IPS-18a (cell line): ENCODE data around the gene PAPPA.

Experiments used
- H3K27ac ChIP-seq: one replicate; pipeline ENCODE4 v1.5.1; 2013; ENCODE audit warnings: low read length
- H3K27me3 ChIP-seq: one replicate; pipeline ENCODE4 v1.6.1; 2013; ENCODE audit warnings: mild to moderate bottlenecking, low read length; ENCODE audit not compliant: control insufficient read depth, insufficient read depth
- H3K36me3 ChIP-seq: one replicate; pipeline ENCODE4 v1.6.1; 2013; ENCODE audit warnings: low read depth, low read length; ENCODE audit not compliant: control insufficient read depth
- H3K4me1 ChIP-seq: one replicate; pipeline ENCODE4 v1.6.1; 2013; ENCODE audit warnings: low read depth, low read length; ENCODE audit not compliant: control insufficient read depth
- H3K4me3 ChIP-seq: one replicate; pipeline ENCODE4 v1.5.1; 2013; ENCODE audit warnings: low read length
- H3K9ac ChIP-seq: one replicate; pipeline ENCODE4 v1.6.1; 2013; ENCODE audit warnings: mild to moderate bottlenecking, low read length, moderate library complexity
- H3K9me3 ChIP-seq: one replicate; pipeline ENCODE4 v1.6.1; 2013; ENCODE audit warnings: low read depth, low read length; ENCODE audit not compliant: control insufficient read depth

PAPPA gene

DNA sequence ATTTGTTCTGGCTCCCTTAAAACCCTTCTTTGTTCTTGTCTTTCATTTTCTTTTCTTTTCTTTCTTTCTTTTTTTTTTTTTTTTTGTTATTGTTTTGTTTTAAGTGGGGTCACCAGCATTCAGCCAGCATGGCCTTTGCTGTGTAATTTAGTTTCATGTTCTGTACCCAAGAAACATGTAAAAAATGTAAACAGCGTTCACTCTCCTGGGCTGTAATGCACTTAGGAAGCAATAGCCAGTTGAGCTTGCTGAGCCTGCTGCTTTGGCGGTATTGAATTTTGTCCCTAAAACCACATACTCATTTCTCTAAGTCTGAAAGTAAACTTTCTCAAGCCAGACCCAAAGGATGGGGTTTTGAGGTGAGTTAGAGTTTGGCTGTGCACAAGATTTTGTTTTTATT is 158.6 kb downstream of the PAPPA start:
- Histone ChIP-seq H3K9me3 (no peaks in the 10 kb centered on the region), H3K27me3 (peaks cover 3% of the 10 kb centered on the region), H3K27ac (no peak overlapping the region), H3K4me3 (no peak overlapping the region), H3K9ac (no peak overlapping the region), H3K36me3 (no peaks in the 10 kb centered on the region), H3K4me1 (no peaks in the 10 kb centered on the region)

DNA sequence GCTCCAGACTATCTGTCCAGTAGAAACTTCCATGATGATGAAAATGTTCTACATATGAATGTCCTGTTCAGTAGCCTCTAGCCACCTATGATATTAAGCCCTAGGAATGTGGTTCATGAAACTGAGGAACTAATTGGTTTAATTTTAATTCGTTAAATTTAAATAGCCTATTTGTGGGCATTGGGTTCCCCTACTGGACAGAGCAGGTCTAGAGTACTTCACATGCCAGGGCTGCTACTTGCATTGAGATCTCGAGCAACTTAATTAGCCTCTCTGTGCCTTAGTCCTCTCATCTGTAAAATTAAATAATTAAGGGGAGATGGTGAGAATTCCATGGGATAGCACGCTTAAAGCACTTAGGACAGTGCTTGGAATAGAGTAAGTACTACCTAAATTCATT is 160.0 kb downstream of the PAPPA start:
- no peak overlapping the region for H3K9ac ChIP-seq
- H3K27ac ChIP-seq, result no peak overlapping the region
- H3K9me3 ChIP-seq, result no peaks in the 10 kb centered on the region
- peaks cover 3% of the 10 kb centered on the region for H3K27me3 ChIP-seq
- H3K4me3 ChIP-seq, result no peak overlapping the region
- H3K36me3 ChIP-seq, result no peaks in the 10 kb centered on the region
- H3K4me1 ChIP-seq, result no peaks in the 10 kb centered on the region

DNA sequence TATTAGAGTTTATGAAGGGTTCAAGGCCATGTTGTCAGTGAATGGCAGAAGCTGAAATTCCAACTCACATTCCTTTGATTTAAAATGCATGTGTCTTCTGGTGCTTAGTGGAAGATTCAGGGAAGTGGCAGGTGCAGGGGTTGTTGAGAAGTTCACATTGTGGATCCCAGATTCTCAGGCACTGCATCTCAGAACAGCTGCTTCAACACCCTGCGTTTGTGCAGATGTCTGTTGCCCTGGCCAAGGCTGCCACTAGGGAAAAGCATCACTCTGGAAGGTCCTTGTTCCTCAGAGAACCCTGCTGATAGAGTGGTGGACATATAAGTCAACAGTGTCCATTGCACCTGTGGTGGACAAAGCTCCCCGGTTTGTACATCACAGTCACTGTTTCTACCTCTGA is 162.7 kb downstream of the PAPPA start:
- Histone ChIP-seq H3K9me3 (no peaks in the 10 kb centered on the region), H3K27me3 (peaks cover 3% of the 10 kb centered on the region), H3K36me3 (no peaks in the 10 kb centered on the region), H3K4me1 (no peaks in the 10 kb centered on the region), H3K27ac (no peak overlapping the region), H3K9ac (no peak overlapping the region), H3K4me3 (no peak overlapping the region)

DNA sequence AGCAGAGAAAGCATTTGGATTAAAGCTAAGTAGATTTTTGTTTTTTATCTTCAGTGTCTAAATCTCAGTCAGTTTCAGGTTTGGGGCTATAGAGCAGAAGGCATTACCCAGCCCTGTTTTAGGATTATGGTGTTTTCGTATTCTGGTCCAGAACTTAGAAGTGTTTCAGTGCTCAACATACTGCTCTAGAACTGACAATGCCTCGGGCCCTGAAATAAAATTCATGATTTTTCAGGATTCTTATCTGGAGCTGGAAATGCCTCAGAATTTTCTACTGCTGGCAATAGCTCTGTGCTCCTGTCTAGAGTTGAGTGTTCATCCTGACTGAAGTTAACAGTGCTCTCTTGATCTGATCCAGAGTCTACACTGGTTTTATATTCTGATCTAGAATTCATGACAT is 163.9 kb downstream of the PAPPA start:
- Histone ChIP-seq H3K36me3 (no peaks in the 10 kb centered on the region), H3K27ac (no peak overlapping the region), H3K9ac (no peak overlapping the region), H3K27me3 (peaks cover 3% of the 10 kb centered on the region), H3K4me1 (peaks cover 2% of the 10 kb centered on the region), H3K4me3 (no peak overlapping the region), H3K9me3 (no peaks in the 10 kb centered on the region)

DNA sequence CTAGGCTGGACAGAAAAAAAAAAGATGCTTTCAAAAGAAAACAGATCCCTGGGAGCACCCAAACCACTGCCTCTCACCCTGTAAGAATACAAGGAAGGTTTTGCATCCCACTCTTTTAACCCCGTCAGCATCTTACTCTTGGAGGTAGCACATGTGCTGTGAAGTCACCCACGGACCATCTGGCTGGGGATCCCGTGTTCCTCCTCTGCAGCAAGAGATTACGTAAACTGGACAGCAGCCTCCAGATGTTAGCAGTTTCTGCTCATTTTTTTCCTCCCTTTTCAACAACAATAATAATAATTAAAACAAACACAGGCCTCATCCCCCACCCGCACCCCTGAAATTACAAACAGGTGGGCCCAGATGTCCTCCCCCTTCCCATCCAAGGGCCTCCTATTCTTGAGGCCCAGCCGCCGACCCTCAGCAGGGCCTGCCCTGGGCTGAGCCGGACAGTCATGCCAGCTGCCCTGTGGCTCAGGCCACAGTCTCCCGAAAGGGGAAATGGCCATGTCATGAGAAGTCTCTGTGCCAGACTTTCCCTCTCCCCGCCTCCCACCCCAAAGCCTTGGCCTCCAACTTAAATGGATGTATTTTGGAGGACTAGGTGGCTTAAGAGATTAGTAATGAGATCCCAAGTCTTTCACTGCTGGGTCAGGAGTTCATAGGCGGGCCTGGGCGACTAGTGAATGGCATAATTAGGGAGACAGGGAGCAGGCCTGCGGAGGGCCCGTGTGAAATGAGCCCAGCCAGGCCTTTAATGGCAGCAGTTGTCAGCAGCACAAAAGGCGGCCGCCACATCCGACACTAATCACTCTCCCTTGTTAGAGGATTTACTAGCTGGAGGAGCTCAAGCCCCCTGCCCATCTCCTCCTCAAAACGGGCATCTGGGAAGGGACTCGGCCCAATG is 165.1 kb downstream of the PAPPA start:
- Histone ChIP-seq H3K36me3 (no peaks in the 10 kb centered on the region), H3K27me3 (peaks cover 9% of the 10 kb centered on the region), H3K4me3 (no peak overlapping the region), H3K9me3 (no peaks in the 10 kb centered on the region), H3K27ac (no peak overlapping the region), H3K9ac (no peak overlapping the region), H3K4me1 (peaks cover 14% of the 10 kb centered on the region)

DNA sequence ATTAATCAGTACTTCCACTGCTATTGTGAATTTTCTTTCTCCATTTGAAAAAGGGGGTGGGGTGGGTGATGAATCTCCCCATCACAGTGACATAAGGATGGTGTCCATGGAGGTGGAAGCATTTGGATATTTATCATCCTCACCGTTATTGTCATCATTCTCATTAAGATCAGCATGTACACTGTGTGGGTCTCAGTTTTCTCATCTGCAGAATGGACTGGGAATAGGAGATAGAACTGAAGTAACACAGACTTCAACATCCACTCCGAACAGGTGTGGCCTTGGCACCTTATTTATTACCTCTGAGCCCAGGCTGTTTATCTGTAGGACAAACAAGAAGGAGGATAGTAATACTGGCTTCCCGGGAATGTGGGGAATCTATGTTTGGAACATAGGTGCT is 165.9 kb downstream of the PAPPA start:
- H3K27me3 ChIP-seq, result peaks cover 16% of the 10 kb centered on the region
- H3K4me3 ChIP-seq, result no peak overlapping the region
- no peaks in the 10 kb centered on the region for H3K36me3 ChIP-seq
- no peak overlapping the region for H3K27ac ChIP-seq
- H3K4me1 ChIP-seq, result peaks cover 14% of the 10 kb centered on the region
- no peaks in the 10 kb centered on the region for H3K9me3 ChIP-seq
- H3K9ac ChIP-seq, result no peak overlapping the region

DNA sequence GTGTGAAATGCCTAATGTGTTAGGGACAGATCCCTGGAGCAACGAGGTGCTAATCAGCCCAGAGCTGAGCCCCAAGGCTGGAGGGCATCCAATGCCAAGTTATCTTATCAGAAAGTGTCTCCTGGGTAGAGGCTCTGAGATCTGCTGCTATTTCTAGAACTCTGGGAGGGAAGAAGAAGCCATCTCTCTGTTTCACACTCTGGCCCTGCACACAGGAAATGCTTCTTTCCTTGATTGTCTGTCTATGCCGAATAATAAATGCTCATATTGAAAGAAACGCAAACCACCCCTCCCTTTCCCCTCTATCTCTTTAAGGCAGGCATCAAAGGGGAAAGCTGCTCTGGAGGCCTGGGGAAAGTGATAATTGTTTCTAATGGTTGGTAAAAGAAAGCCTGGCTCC is 166.7 kb downstream of the PAPPA start:
- no peaks in the 10 kb centered on the region for H3K9me3 ChIP-seq
- H3K4me3 ChIP-seq, result no peak overlapping the region
- H3K4me1 ChIP-seq, result peaks cover 14% of the 10 kb centered on the region
- no peak overlapping the region for H3K9ac ChIP-seq
- no peaks in the 10 kb centered on the region for H3K36me3 ChIP-seq
- H3K27ac ChIP-seq, result no peak overlapping the region
- peaks cover 22% of the 10 kb centered on the region for H3K27me3 ChIP-seq

DNA sequence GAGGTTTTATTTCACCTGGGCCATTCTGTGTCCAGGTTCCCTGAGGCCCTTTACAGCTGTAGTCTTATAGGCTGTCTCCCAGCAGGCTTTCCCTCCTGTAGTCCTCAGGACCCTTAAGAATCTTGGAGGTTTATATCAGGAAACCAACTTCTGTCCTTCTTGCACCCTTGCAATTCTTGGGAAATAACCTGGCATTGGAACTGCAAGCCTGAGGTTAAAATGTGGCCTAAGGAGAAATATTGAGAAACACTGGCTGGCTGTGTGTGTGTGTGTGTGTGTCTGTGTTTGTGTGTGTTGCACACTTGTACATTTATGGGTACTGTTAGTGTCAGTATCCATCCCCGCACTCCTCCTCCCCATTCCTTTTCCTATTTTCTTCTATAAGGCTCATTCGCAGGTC is 168.9 kb downstream of the PAPPA start:
- H3K36me3 ChIP-seq, result no peaks in the 10 kb centered on the region
- H3K4me3 ChIP-seq, result no peak overlapping the region
- peaks cover 24% of the 10 kb centered on the region for H3K27me3 ChIP-seq
- peaks cover 14% of the 10 kb centered on the region for H3K4me1 ChIP-seq
- H3K9ac ChIP-seq, result no peak overlapping the region
- no peak overlapping the region for H3K27ac ChIP-seq
- H3K9me3 ChIP-seq, result no peaks in the 10 kb centered on the region

DNA sequence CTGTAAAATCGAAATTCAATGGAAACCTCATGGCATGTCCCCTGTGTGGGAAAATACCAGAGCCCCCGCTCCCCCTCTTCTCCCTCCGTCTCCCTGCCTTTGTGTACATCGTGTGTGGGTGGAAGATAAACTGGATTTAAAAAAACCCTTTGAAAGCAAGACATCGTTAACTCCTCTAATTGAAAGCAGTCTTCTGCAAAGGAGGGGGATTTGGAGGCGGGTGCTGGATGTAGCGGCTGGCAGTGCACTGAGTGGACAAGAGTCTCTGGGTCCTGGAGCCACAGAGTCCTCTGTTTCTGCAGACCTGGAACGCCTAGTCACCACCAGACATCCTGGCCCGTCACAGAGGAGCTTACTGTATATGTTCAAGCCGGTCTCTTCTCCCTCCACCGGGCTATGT is 169.4 kb downstream of the PAPPA start:
- H3K36me3 ChIP-seq, result no peaks in the 10 kb centered on the region

DNA sequence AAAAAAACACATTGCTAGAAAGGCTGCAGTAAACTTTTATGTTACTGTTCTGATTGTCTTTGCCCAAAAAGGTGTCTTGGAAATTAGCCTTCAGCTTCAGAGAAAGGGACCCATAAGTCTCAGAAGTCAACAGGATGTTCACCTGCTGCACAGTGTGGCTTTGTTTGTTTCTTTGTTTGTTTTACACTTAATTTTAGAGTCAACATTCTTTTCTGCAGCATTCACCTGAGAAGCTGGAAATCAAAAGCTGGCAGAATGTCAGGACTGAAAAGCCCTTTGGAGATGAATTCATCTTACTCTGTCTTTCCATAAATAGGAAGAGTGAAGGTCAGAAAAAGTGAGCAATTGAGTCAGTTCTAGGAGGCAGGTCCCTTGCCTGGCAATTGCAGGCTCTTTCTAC is 170.0 kb downstream of the PAPPA start:
- H3K9ac ChIP-seq, result no peak overlapping the region

More for the DNA sequence above, 169.4 kb downstream of the PAPPA start:
- no peaks in the 10 kb centered on the region for H3K9me3 ChIP-seq
- peaks cover 15% of the 10 kb centered on the region for H3K4me1 ChIP-seq
- H3K4me3 ChIP-seq, result no peak overlapping the region
- peaks cover 25% of the 10 kb centered on the region for H3K27me3 ChIP-seq
- H3K9ac ChIP-seq, result no peak overlapping the region
- H3K27ac ChIP-seq, result no peak overlapping the region

DNA sequence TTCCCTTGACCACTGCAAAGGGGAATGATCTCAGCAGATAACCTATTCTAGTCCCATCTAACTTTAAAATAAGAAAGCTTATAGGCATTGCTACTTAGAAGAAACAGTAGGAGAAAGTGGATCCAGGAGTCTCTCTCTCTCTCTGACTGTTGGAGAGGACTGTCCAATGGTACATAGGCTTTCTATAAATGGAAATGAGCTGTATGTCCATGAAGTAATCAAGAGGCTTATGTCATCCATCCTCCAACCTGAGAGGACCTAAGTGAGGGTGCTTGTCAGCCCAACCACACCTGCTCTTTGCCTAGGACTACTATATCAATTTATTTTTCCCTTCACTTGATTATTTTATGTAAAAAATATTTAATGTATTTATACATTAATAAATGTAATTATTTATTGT is 172.3 kb downstream of the PAPPA start:
- Histone ChIP-seq H3K4me1 (peaks cover 21% of the 10 kb centered on the region), H3K27me3 (peaks cover 49% of the 10 kb centered on the region), H3K36me3 (no peaks in the 10 kb centered on the region), H3K27ac (no peak overlapping the region), H3K9ac (no peak overlapping the region), H3K9me3 (no peaks in the 10 kb centered on the region), H3K4me3 (no peak overlapping the region)

More for the DNA sequence above, 170.0 kb downstream of the PAPPA start:
- Histone ChIP-seq H3K27me3 (peaks cover 30% of the 10 kb centered on the region), H3K27ac (no peak overlapping the region), H3K36me3 (no peaks in the 10 kb centered on the region), H3K9me3 (no peaks in the 10 kb centered on the region), H3K4me1 (peaks cover 18% of the 10 kb centered on the region), H3K4me3 (no peak overlapping the region)
